ENCODE measurements around the gene PIK3CD. TPM values are rescaled to one million over a fixed set of nuclear protein-coding genes. Genes with fewer than 3 reads are reported as not detected.

Gene PIK3CD
- total and polyA plus RNA-seq, 12 donors: 1.3 to 16.4 (median 9.1) TPM

DNA sequence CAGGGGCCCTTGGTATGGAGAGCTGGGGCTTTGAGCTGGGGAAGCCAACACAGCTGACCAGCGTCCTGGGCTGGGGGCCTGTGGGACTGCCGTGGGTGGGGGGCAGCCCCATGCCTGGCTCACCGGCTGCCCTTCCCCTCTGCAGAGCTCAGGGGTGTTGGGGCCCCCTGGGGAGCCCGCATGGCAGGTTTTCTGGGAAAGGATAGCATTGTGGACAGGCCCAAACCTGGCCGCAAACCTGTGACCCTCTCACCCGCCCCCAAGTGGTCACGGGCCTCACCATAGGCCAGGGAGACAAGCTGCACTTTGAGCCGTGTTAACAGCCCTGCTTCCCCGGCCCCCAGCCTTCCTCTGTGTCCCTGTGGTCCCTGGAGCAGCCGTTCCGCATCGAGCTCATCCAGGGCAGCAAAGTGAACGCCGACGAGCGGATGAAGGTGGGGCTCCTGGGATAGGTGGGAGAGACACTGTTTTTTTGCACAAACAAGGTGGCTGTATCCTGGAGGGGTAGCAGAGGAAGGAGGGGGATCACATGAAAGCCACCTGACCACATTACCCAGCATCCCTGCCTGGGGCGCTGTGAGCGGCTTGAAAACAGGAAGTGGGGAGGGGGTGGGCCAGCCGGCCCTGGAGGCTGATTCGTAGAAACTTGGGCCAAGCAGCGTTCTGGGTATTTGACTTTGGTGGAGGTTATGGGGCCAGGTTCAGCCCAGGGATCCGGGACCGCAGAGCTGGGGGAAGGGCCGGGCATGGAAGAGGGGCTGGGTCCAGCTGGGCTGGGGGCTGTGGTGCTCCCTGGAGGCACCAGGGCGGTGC lies 65.9 kb downstream of the PIK3CD start:
- Histone ChIP-seq H3K9me3 (replicated peaks in 1 of 3) (no peaks in the 10 kb centered on the region), H3K4me3 (peak overlapping the region in 1 of 4 donors; percentile 28), H3K27ac (peak overlapping the region in 2 of 5 donors; percentile 26 to 72), H3K27me3 (no peaks in the 10 kb centered on the region), H3K4me1 (replicated peaks in 1 of 2) (peaks cover 0 to 19% of the 10 kb centered on the region in 2 donors), H3K36me3 (replicated peaks in 1 of 2) (no peaks in the 10 kb centered on the region)
- no peak for TF ChIP-seq POLR2A (IDR thresholded peaks at IDR 0.05)
- TF ChIP-seq, protein P1, sequence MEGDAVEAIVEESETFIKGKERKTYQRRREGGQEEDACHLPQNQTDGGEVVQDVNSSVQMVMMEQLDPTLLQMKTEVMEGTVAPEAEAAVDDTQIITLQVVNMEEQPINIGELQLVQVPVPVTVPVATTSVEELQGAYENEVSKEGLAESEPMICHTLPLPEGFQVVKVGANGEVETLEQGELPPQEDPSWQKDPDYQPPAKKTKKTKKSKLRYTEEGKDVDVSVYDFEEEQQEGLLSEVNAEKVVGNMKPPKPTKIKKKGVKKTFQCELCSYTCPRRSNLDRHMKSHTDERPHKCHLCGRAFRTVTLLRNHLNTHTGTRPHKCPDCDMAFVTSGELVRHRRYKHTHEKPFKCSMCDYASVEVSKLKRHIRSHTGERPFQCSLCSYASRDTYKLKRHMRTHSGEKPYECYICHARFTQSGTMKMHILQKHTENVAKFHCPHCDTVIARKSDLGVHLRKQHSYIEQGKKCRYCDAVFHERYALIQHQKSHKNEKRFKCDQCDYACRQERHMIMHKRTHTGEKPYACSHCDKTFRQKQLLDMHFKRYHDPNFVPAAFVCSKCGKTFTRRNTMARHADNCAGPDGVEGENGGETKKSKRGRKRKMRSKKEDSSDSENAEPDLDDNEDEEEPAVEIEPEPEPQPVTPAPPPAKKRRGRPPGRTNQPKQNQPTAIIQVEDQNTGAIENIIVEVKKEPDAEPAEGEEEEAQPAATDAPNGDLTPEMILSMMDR (IDR thresholded peaks at IDR 0.05): no peak
- intact Hi-C loops (cut with DNase I): no loop called here
- 49 to 62% (median 58%) methylated on average over 18 to 25 of the region's 25 CpGs for WGBS, 4 donors
- DNase-seq: peak; percentile 50 to 75 (median 55)

DNA sequence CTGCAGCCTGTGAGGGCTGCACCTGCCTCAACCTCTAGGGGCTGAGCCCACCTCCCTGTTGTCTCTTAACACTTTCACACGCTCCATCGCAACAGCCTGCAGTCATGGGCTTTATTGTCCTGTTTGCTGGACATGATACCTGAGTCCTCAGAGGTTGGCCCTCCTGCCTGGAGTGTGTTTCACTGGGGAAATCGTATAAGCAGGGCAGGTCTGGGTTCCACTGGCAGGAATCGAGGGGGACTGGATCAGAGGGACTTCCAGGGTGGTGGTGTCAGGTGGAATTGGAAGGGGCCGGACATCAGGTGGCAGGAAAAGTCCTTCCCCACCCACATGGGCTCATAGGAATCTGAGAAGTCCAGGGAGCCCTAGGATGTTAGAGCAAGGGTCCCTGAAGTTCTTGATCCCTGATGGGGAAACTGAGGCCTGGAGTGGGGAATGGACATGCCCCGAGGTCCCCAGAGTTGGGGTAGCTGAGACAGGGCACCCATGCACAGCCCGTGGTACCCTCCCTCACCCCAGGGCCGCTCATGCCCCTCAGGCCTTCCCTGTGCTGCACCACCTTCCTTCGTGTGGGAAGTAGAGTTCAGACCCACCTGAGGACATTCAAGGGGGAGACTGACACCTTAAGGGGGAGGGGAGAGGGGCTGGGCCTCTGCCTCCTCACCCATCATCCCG lies 66.6 kb downstream of the PIK3CD start:
- no peak overlapping the region for H3K4me3 ChIP-seq
- intact Hi-C loops (cut with DNase I): no loop called here
- WGBS, 4 donors: 83 to 88% (median 87%) methylated on average over 7 to 10 of the region's 10 CpGs
- no peak for DNase-seq
- no peaks in the 10 kb centered on the region for H3K9me3 ChIP-seq (replicated peaks in 1 of 3)
- no peaks in the 10 kb centered on the region for H3K27me3 ChIP-seq
- peaks cover 0 to 19% of the 10 kb centered on the region in 2 donors for H3K4me1 ChIP-seq (replicated peaks in 1 of 2)
- TF ChIP-seq POLR2A (IDR thresholded peaks at IDR 0.05): no peak
- TF ChIP-seq, protein P1 (IDR thresholded peaks at IDR 0.05): no peak
- peak overlapping the region in 1 of 5 donors; percentile 26 for H3K27ac ChIP-seq
- no peaks in the 10 kb centered on the region for H3K36me3 ChIP-seq (replicated peaks in 1 of 2)

DNA sequence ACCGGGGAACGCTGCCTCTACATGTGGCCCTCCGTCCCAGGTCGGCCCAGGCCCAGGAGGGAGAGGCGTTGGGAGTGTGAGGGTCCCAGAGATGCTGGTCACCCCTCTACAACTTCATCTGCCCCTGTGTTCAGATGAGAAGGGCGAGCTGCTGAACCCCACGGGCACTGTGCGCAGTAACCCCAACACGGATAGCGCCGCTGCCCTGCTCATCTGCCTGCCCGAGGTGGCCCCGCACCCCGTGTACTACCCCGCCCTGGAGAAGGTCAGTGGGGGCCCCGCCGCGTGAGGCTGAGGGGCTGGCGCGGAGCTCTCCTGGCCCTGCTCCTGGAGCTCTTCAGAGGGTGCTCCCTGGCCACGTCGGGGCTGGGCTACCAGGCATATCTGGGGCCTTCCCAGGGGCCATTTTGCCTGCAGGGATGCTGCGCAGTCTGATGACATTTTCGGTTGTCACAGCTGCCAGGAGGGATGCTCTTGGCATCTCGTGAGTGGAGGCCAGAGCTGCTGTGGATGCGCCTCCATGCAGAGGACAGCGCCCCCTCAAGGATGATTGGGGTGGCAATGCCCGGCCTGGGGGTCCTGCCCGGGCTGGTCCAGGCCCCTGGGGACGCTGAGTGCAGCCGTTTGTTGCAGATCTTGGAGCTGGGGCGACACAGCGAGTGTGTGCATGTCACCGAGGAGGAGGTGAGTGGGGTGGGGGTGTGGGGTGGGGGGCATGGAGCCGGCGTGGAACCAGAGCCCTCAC lies 68.6 kb downstream of the PIK3CD start:
- H3K4me3 ChIP-seq: no peak overlapping the region
- H3K36me3 ChIP-seq (replicated peaks in 1 of 2): peaks cover 0 to 4% of the 10 kb centered on the region in 2 donors
- peaks cover 0 to 19% of the 10 kb centered on the region in 2 donors for H3K4me1 ChIP-seq (replicated peaks in 1 of 2)
- 87 to 93% (median 91%) methylated on average over 14 to 36 of the region's 36 CpGs for WGBS, 4 donors
- intact Hi-C loops (cut with DNase I): loop anchor here in 1 of 2 donors (10.0 kb wide), 1 partner anchor 145 kb away; no protein-coding TSS in a partner anchor
- H3K27me3 ChIP-seq: no peaks in the 10 kb centered on the region
- H3K9me3 ChIP-seq (replicated peaks in 1 of 3): no peaks in the 10 kb centered on the region
- no peak overlapping the region for H3K27ac ChIP-seq
- DNase-seq: peak in 1 of 7 donors; percentile 24
- TF ChIP-seq POLR2A (IDR thresholded peaks at IDR 0.05): no peak
- TF ChIP-seq, protein P1 (IDR thresholded peaks at IDR 0.05): no peak
